K562 (cell line): ENCODE data around the gene ARHGEF4. TPM values are rescaled to one million over a fixed set of nuclear protein-coding genes. Genes with fewer than 3 reads are reported as not detected.

Source experiments
- CREM ChIP-seq: IDR thresholded peaks from 2 replicates; pipeline ENCODE4 v1.6.1; 2014; ENCODE audit warnings: antibody characterized with exemption, low read depth
- DMBX1 ChIP-seq: fragments of 250-450 bp; sonication (Bioruptor Pico); IDR thresholded peaks from 2 replicates; pipeline ENCODE4 v1.8.0; 2022; ENCODE audit warnings: inconsistent platforms, mild to moderate bottlenecking, moderate library complexity, borderline replicate concordance
- ELF2 ChIP-seq: fragments of 250-450 bp; sonication (Bioruptor Pico); IDR thresholded peaks from 2 replicates; pipeline ENCODE4 v1.5.0; 2021; ENCODE audit warnings: mild to moderate bottlenecking
- HEY1 ChIP-seq: fragments of 250-450 bp; sonication (Bioruptor Pico); IDR thresholded peaks from 2 replicates; pipeline ENCODE4 v1.5.0; 2020; ENCODE audit warnings: mild to moderate bottlenecking, moderate library complexity, borderline replicate concordance
- PHF8 ChIP-seq: fragments of 200-600 bp; sonication (generic); IDR thresholded peaks from 2 replicates; pipeline ENCODE4 v1.6.1; 2012; ENCODE audit warnings: mixed run types, mild to moderate bottlenecking, inconsistent platforms, low read length, moderate library complexity, borderline replicate concordance
- RBM15 ChIP-seq: fragments of 200-400 bp; formaldehyde crosslinking; IDR thresholded peaks from 2 replicates; pipeline ENCODE4 v1.6.1; 2018; ENCODE audit warnings: mild to moderate bottlenecking, low read length, moderate library complexity; ENCODE audit not compliant: insufficient read depth
- SMAD4 ChIP-seq: fragments of 250-450 bp; sonication (Bioruptor Pico); conservative IDR thresholded peaks from 2 replicates; pipeline ENCODE4 v1.8.0; 2021; ENCODE audit warnings: inconsistent platforms, mild to moderate bottlenecking, moderate library complexity
- TCF3 ChIP-seq: sonication (generic); formaldehyde crosslinking; IDR thresholded peaks from 2 replicates; pipeline ENCODE4 v1.4.0; 2020; ENCODE audit warnings: mild to moderate bottlenecking, missing genetic modification reagents
- ZNF740 ChIP-seq, 3 experiments: fragments of 200-800 bp in 1 of 3; sonication (Bioruptor generic) in 1 of 3; sonication (generic) in 1 of 3; formaldehyde crosslinking in 1 of 3; IDR thresholded peaks; 2 replicates each; pipeline versions ENCODE4 v1.6.1 to v1.8.0; 2016 to 2022; ENCODE audit warnings: mild to moderate bottlenecking in 2 of 3, missing compliant biosample characterization in 2 of 3, missing genetic modification characterization in 2 of 3, missing genetic modification reagents in 1 of 3
- polyA plus RNA-seq, 8 experiments: library from polyadenylated mRNA; depleted of rRNA in 4 of 8; stranded (reverse) in 5 of 8; unstranded in 3 of 8; fragments of >200 nt; fragmentation: Nextera tagmentation in 2 of 8; fragmentation: Illumina TruSeq in 1 of 8; extraction: Ambion mirVana in 2 of 8; extraction: Trizol in 1 of 8; gene quantifications; 2 replicates each; pipeline versions ENCODE4 v1.2.1 to v1.2.3, GENCODE V29; 2011 to 2014; ENCODE audit warnings: inconsistent platforms in 1 of 8, missing spikeins in 1 of 8
- total RNA-seq, 7 experiments: library from RNA; depleted of rRNA in 6 of 7; stranded (reverse); fragments of >200 nt in 6 of 7; fragmentation: Illumina TruSeq in 2 of 7; extraction: Trizol in 2 of 7; gene quantifications; 2 replicates each; pipeline versions ENCODE4 v1.2.1 to v1.2.3, GENCODE V29; 2011 to 2021; ENCODE audit warnings: low replicate concordance in 1 of 7
- TF ChIP-seq, protein P1 (sequence below): fragments of 450-650 bp; formaldehyde crosslinking; IDR thresholded peaks from 2 replicates; pipeline ENCODE4 v1.4.0; 2020; ENCODE audit warnings: mild to moderate bottlenecking
- TF ChIP-seq, protein P2 (sequence below): fragments of 250-450 bp; sonication (Bioruptor Pico); IDR thresholded peaks from 2 replicates; pipeline ENCODE4 v1.6.1; 2021; ENCODE audit warnings: mild to moderate bottlenecking

Gene ARHGEF4
- total and polyA plus RNA-seq, 9 of the 15 experiments (the other 6 are each of a cell fraction or from before 2014, with no cell fraction given): not detected

- TF ChIP-seq CREM: no peak
- TF ChIP-seq HEY1 (CRISPR knock-in tag): no peak
- no peak for TF ChIP-seq PHF8
- TF ChIP-seq, protein P1, sequence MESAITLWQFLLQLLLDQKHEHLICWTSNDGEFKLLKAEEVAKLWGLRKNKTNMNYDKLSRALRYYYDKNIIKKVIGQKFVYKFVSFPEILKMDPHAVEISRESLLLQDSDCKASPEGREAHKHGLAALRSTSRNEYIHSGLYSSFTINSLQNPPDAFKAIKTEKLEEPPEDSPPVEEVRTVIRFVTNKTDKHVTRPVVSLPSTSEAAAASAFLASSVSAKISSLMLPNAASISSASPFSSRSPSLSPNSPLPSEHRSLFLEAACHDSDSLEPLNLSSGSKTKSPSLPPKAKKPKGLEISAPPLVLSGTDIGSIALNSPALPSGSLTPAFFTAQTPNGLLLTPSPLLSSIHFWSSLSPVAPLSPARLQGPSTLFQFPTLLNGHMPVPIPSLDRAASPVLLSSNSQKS (CRISPR knock-in tag): no peak
- TF ChIP-seq ZNF740 (CRISPR knock-in tag; IDR thresholded peaks at IDR 0.05): no peak
- TF ChIP-seq ZNF740 (tag; IDR thresholded peaks at IDR 0.05): no peak
- TF ChIP-seq ELF2 (CRISPR knock-in tag): no peak
- no peak for TF ChIP-seq RBM15
- TF ChIP-seq DMBX1 (CRISPR knock-in tag): no peak
- TF ChIP-seq, protein P2, sequence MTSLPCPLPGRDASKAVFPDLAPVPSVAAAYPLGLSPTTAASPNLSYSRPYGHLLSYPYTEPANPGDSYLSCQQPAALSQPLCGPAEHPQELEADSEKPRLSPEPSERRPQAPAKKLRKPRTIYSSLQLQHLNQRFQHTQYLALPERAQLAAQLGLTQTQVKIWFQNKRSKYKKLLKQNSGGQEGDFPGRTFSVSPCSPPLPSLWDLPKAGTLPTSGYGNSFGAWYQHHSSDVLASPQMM (CRISPR knock-in tag): no peak
- TF ChIP-seq TCF3 (CRISPR knock-in tag): no peak
- no peak for TF ChIP-seq SMAD4 (CRISPR knock-in tag)
These were observed 10.8 kb upstream of the ARHGEF4 start (continued) for GRCh38 chr2:130825966-130826253.
